HCT116 (cell line): ENCODE measurements around the gene MNAT1.

ENCODE experiments used
- CTCF ChIP-seq, 3 experiments: fragments of 200-600 bp in 1 of 3; sonication (generic) in 1 of 3; IDR thresholded peaks in 2 of 3; conservative IDR thresholded peaks in 1 of 3; 2 replicates each; pipeline ENCODE4 v1.5.1; 2012 to 2017; ENCODE audit warnings: low read depth in 2 of 3, low read length in 2 of 3, antibody characterized with exemption in 1 of 3, borderline replicate concordance in 1 of 3, control low read depth in 1 of 3, mild to moderate bottlenecking in 1 of 3, mixed read lengths in 1 of 3, mixed run types in 1 of 3, moderate library complexity in 1 of 3; ENCODE audit not compliant: insufficient read depth in 1 of 3
- REST ChIP-seq: IDR thresholded peaks from 2 replicates; pipeline ENCODE4 v1.6.1; 2012; ENCODE audit warnings: low read depth

- TF ChIP-seq REST (no peak), CTCF (IDR thresholded peaks at IDR 0.05 in 2 of 3, conservative IDR thresholded peaks at IDR 0.05 in 1 of 3; ENCODE audit: borderline replicate concordance in 1 of 3, insufficient read depth in 1 of 3, low read depth in 2 of 3, low read length in 2 of 3) (no peak)
These were observed 133.1 kb downstream of the MNAT1 start for GRCh38 chr14:60867503-60868172.
